Measurements from ENCODE around the gene PRSS56. TPM values are rescaled to one million over a fixed set of nuclear protein-coding genes. Genes with fewer than 3 reads are reported as not detected.
A peak's percentile ranks its signal among the peaks of the same experiment; 100 is the strongest.

PRSS56 gene
- total RNA-seq, 1 donor from 2014 or later: not detected

DNA sequence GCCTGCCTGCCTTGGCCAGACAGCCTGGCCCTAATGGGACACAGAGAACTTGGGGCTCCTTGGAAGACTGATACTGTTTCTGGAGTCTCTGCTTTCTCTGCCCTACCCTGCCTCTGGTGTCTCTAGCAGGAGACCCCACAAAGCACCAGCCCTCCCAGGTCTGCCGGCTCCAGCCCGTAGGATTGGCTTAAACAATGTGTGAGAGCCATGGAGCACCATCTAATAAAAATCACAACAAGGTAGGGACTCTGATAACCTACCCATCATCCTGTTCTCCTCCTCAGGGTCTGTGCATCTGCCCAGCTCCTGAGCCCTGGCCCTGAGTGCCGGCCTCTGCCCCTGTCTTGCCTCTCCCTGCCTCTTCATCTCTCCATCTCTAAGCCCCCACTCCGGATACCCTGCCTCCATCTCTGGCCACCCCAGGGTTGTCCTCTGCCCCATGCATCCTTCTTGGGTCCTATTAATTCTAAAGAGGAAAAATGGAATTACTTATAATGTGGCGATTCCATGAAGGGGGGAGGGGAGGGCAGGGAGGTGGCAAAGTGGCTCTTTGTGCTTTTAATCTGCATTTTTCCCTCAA is 31.4 kb upstream of the PRSS56 start:
- H3F3A ChIP-seq (ENCODE audit: low read depth): peaks cover 18% of the 10 kb centered on the region
- no peaks in the 10 kb centered on the region for H3K79me2 ChIP-seq (ENCODE audit: low read depth)
- H3K4me1 ChIP-seq: peaks cover 37% of the 10 kb centered on the region
- no peaks in the 10 kb centered on the region for H3K36me3 Mint-ChIP-seq
- H2AFZ ChIP-seq (replicated peaks): no peak overlapping the region
- H3K4me3 Mint-ChIP-seq: peak overlapping the region; percentile 76
- no peaks in the 10 kb centered on the region for H3K9me3 ChIP-seq (ENCODE audit: low read depth)
- H3K9ac ChIP-seq: no peak overlapping the region
- H3K4me2 ChIP-seq: no peak overlapping the region
- no peaks in the 10 kb centered on the region for H3K36me3 ChIP-seq
- peaks cover 43% of the 10 kb centered on the region for H4K20me1 ChIP-seq (ENCODE audit: low read depth)
- H3K27me3 Mint-ChIP-seq (ENCODE audit: insufficient read depth, low read depth): peaks cover 51% of the 10 kb centered on the region
- DNase-seq (ENCODE audit: low spot score): no peak
- H3K27ac Mint-ChIP-seq: no peak overlapping the region
- H3K27ac ChIP-seq: no peak overlapping the region
- H3K27me3 ChIP-seq: peaks cover 67% of the 10 kb centered on the region
- peaks cover 16% of the 10 kb centered on the region for H3K4me1 Mint-ChIP-seq
- TF ChIP-seq, protein P1, sequence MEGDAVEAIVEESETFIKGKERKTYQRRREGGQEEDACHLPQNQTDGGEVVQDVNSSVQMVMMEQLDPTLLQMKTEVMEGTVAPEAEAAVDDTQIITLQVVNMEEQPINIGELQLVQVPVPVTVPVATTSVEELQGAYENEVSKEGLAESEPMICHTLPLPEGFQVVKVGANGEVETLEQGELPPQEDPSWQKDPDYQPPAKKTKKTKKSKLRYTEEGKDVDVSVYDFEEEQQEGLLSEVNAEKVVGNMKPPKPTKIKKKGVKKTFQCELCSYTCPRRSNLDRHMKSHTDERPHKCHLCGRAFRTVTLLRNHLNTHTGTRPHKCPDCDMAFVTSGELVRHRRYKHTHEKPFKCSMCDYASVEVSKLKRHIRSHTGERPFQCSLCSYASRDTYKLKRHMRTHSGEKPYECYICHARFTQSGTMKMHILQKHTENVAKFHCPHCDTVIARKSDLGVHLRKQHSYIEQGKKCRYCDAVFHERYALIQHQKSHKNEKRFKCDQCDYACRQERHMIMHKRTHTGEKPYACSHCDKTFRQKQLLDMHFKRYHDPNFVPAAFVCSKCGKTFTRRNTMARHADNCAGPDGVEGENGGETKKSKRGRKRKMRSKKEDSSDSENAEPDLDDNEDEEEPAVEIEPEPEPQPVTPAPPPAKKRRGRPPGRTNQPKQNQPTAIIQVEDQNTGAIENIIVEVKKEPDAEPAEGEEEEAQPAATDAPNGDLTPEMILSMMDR (IDR thresholded peaks at IDR 0.05): no peak
- no peak for TF ChIP-seq EZH2phosphoT487 (IDR thresholded peaks at IDR 0.05)
- TF ChIP-seq EZH2 (IDR thresholded peaks at IDR 0.05): no peak
- H3K4me3 ChIP-seq: no peak overlapping the region
- H3K9me3 Mint-ChIP-seq: peaks cover 2% of the 10 kb centered on the region

DNA sequence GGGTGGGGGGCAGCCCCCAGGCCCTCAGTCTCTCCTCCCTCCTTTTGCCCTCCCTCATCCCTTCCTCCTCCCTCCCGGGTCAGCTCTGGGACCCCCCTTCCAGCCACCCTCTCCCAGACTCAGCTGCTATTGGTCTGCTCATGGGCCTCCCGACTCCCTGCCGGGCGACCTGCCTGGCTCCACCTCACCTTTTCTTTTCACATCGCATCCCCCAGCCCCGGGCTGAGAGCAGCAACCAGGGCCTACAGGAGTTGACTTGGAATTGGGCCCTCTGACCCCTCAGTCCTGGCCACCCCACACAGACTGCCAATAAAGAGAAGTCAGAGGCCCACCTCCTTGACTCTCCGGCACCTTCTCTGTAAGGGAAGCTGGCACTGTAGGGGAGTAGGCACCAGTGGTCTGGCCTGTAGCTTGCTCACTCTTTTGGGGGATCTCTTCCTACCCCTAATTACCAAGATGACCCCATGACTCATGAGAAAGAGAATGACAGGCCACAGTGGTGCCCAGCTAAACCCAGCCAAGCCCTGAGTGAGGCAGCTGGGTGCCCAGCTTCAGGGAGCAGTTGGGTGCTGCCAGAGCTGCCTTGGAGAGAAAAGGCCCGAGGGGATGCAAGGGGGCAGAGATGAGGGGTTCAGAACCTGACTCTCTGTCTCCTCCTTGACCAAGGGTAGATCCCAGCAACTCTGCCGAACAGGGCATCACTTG is 30.5 kb upstream of the PRSS56 start:
- H3K4me3 Mint-ChIP-seq: no peak overlapping the region
- H3K4me1 Mint-ChIP-seq: peaks cover 16% of the 10 kb centered on the region
- Histone ChIP-seq H3K4me2 (no peak overlapping the region), H3K9ac (no peak overlapping the region), H3K4me3 (no peak overlapping the region), H3K9me3 (ENCODE audit: low read depth) (no peaks in the 10 kb centered on the region), H3K79me2 (ENCODE audit: low read depth) (no peaks in the 10 kb centered on the region), H3K4me1 (peaks cover 45% of the 10 kb centered on the region), H3K27ac (no peak overlapping the region), H3K36me3 (no peaks in the 10 kb centered on the region), H4K20me1 (ENCODE audit: low read depth) (peaks cover 43% of the 10 kb centered on the region), H2AFZ (replicated peaks) (no peak overlapping the region), H3F3A (ENCODE audit: low read depth) (peaks cover 18% of the 10 kb centered on the region), H3K27me3 (peaks cover 59% of the 10 kb centered on the region)
- H3K27me3 Mint-ChIP-seq (ENCODE audit: insufficient read depth, low read depth): peaks cover 42% of the 10 kb centered on the region
- no peaks in the 10 kb centered on the region for H3K36me3 Mint-ChIP-seq
- no peak for DNase-seq (ENCODE audit: low spot score)
- H3K9me3 Mint-ChIP-seq: peaks cover 2% of the 10 kb centered on the region
- TF ChIP-seq EZH2phosphoT487 (IDR thresholded peaks at IDR 0.05) (no peak), EZH2 (IDR thresholded peaks at IDR 0.05) (no peak)
- TF ChIP-seq, protein P1 (IDR thresholded peaks at IDR 0.05): no peak
- H3K27ac Mint-ChIP-seq: no peak overlapping the region

DNA sequence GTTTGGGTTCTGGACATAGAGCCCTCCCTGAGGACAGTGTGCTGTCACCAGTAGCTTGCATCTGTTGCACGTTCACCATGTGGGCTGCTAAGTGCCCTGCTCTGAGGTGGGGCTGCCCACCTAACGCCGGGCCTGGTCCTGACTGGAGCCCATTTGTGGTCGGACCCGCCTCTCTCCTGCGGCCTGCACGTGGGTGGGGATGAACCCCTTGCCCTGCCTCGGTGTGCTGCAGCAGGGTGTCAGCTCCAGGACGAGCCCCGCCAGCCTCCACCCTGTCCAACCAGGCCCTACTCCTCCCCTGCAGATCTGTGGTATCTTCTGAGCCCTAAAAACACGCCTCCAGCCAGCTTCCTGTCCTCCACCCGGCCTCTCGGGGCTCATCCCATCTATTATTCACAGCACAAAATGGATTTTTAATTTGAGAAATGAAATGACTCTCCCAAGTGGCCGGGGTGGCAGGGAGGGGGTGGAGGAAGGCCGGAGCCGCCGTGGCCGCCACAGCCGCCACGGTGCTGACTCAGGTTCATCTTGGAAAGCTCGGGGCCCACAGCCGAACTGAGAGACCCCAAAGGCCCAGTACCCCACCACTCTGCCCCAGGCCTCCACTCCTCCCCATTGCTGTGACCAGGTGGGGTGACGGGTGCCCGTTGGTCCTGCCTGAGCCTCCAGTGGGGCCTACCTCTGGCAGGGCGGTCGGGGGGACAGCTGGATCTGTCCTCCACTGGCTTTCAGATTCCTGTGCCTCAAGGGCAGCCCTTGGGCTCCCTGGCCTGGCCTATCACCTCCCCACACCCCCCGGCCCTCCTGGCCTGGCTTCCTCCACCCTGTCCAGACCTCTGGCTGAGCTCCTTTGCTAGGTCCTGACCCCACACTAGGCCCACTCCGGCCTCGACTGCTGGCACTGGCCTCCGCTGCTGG is 29.7 kb upstream of the PRSS56 start:
- TF ChIP-seq EZH2 (IDR thresholded peaks at IDR 0.05): no peak
- no peaks in the 10 kb centered on the region for H3K9me3 Mint-ChIP-seq
- no peak overlapping the region for H3K27ac Mint-ChIP-seq
- H3K27me3 Mint-ChIP-seq (ENCODE audit: insufficient read depth, low read depth): peaks cover 35% of the 10 kb centered on the region
- Histone ChIP-seq H3K4me1 (peaks cover 42% of the 10 kb centered on the region), H3K4me3 (no peak overlapping the region), H3K79me2 (ENCODE audit: low read depth) (no peaks in the 10 kb centered on the region), H3K9ac (no peak overlapping the region), H3K27me3 (peaks cover 51% of the 10 kb centered on the region), H3K4me2 (no peak overlapping the region), H3K27ac (no peak overlapping the region), H3K36me3 (no peaks in the 10 kb centered on the region), H3K9me3 (ENCODE audit: low read depth) (no peaks in the 10 kb centered on the region), H4K20me1 (ENCODE audit: low read depth) (peaks cover 35% of the 10 kb centered on the region), H3F3A (ENCODE audit: low read depth) (peaks cover 18% of the 10 kb centered on the region), H2AFZ (replicated peaks) (no peak overlapping the region)
- no peaks in the 10 kb centered on the region for H3K36me3 Mint-ChIP-seq
- DNase-seq (ENCODE audit: low spot score): no peak
- peaks cover 13% of the 10 kb centered on the region for H3K4me1 Mint-ChIP-seq
- H3K4me3 Mint-ChIP-seq: no peak overlapping the region
